Mucosa of rectum (tissue), 2 donors: Measurements from ENCODE around the gene BICRA.
A peak's percentile ranks its signal among the peaks of the same experiment; 100 is the strongest.

Source experiments
- H3K27ac ChIP-seq, 2 donors: one replicate each; pipeline ENCODE4 v1.7.0; 2013; ENCODE audit warnings: inconsistent platforms in 2 of 2, low read depth in 2 of 2, low read length in 2 of 2
- H3K27me3 ChIP-seq, 2 donors: one replicate each; pipeline ENCODE4 v1.7.0; 2013; ENCODE audit warnings: low read length in 2 of 2; ENCODE audit not compliant: control insufficient read depth in 2 of 2, insufficient read depth in 2 of 2
- H3K36me3 ChIP-seq, 2 donors: one replicate each; pipeline ENCODE4 v1.7.0; 2013; ENCODE audit warnings: low read length in 2 of 2; ENCODE audit not compliant: control insufficient read depth in 2 of 2, insufficient read depth in 2 of 2
- H3K4me1 ChIP-seq, 2 donors: one replicate each; pipeline ENCODE4 v1.7.0; 2013; ENCODE audit warnings: low read length in 2 of 2, mild to moderate bottlenecking in 1 of 2; ENCODE audit not compliant: control insufficient read depth in 2 of 2, insufficient read depth in 2 of 2
- H3K4me3 ChIP-seq, 2 donors: one replicate each; pipeline ENCODE4 v1.7.0; 2013; ENCODE audit warnings: low read length in 2 of 2
- H3K9ac ChIP-seq, 2 donors: one replicate each; pipeline ENCODE4 v1.7.0; 2013; ENCODE audit warnings: low read length in 2 of 2, low read depth in 1 of 2, mild to moderate bottlenecking in 1 of 2
- H3K9me3 ChIP-seq, 2 donors: one replicate each; pipeline ENCODE4 v1.7.0; 2013; ENCODE audit warnings: low read length in 2 of 2; ENCODE audit not compliant: control insufficient read depth in 2 of 2
- donor health status: healthy.
- donor health status: Normal muscosa, but diverticular disease.

Gene BICRA

DNA sequence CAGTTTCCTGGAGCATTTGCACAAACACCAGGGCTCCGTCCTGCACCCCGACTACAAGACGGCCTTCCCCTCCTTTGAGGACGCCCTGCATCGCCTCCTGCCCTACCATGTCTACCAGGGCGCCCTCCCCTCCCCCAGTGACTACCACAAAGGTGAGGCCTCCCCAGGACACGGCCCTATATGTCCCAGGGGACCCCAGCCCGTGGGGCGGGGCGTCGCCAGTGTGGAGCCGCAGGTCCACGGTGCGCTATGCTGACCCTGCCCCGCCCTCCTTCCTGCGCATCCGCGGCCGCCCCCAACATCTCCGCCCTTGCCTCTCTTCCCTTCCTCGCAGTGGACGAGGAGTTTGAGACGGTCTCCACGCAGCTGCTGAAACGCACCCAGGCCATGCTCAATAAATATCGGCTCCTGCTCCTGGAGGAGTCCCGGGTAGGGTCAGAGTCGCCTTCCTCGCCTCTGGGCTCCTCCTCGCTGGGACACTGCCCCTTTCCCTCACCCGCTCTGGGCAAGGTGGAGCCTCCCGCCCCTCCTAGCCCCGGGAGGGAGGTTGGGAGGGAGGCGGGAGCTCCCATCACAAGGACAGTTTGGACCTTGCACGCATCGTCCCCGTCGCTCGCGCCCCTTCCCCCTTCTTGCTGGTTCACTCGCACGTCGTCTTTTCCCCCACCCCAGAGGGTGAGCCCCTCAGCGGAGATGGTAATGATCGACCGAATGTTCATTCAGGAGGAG, 89.9 kb downstream of the BICRA start:
- H3K4me3 ChIP-seq = no peak overlapping the region
- H3K36me3 ChIP-seq = peaks cover 23 to 28% of the 10 kb centered on the region in 2 donors
- no peaks in the 10 kb centered on the region for H3K27me3 ChIP-seq
- no peak overlapping the region for H3K27ac ChIP-seq
- no peaks in the 10 kb centered on the region for H3K9me3 ChIP-seq
- H3K9ac ChIP-seq = no peak overlapping the region
- peaks cover 0 to 5% of the 10 kb centered on the region in 2 donors for H3K4me1 ChIP-seq

- Histone ChIP-seq H3K4me3 (no peak overlapping the region), H3K9ac (no peak overlapping the region), H3K36me3 (peaks cover 23 to 28% of the 10 kb centered on the region in 2 donors), H3K4me1 (peaks cover 3 to 5% of the 10 kb centered on the region in 2 donors), H3K27me3 (no peaks in the 10 kb centered on the region), H3K27ac (no peak overlapping the region), H3K9me3 (no peaks in the 10 kb centered on the region)
Observed at GRCh38 chr19:47699360-47699917, 90.5 kb downstream of the BICRA start.

DNA sequence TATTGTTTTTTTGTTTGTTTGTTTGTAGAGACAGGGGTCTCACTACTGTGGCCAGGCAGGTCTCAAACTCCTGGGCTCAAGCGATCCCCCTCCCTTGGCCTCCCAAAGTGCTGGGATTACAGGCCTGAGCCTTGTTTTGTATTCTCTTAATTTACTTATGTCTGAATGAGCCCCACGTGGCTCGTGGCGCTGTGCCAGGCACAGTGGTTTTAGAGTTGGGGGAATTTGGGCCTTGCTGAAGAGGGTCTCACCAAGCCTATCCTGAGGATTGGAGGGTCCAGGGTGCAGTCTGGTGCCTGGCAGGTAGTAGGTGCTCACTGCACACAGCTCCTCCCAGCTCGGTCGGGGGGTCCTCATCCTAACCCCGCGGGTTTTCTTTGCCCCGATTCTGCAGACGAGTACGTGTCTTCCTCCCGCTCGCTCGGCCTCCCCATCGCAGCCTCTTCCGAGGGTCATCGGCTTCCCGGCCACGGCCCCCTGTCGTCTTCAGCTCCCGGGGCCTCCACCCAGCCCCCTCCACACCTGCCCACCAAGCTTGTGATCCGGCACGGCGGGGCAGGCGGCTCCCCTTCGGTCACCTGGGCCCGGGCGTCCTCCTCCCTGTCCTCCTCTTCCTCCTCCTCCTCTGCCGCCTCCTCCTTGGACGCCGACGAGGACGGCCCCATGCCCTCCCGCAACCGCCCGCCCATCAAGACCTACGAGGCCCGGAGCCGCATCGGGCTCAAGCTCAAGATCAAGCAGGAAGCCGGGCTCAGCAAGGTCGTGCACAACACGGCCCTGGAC, 92.2 kb downstream of the BICRA start:
- Histone ChIP-seq H3K36me3 (peaks cover 23% of the 10 kb centered on the region in 2 donors), H3K9ac (no peak overlapping the region), H3K9me3 (no peaks in the 10 kb centered on the region), H3K4me1 (peaks cover 3 to 5% of the 10 kb centered on the region in 2 donors), H3K27me3 (no peaks in the 10 kb centered on the region), H3K4me3 (no peak overlapping the region), H3K27ac (no peak overlapping the region)

- Histone ChIP-seq H3K9ac (no peak overlapping the region), H3K4me3 (no peak overlapping the region), H3K4me1 (peaks cover 3 to 5% of the 10 kb centered on the region in 2 donors), H3K36me3 (peaks cover 19 to 23% of the 10 kb centered on the region in 2 donors), H3K27ac (no peak overlapping the region), H3K9me3 (no peaks in the 10 kb centered on the region), H3K27me3 (no peaks in the 10 kb centered on the region)
Observed at GRCh38 chr19:47701717-47702552, 93.0 kb downstream of the BICRA start.

- Histone ChIP-seq H3K4me3 (no peak overlapping the region), H3K36me3 (peaks cover 19 to 23% of the 10 kb centered on the region in 2 donors), H3K4me1 (peaks cover 3 to 5% of the 10 kb centered on the region in 2 donors), H3K9me3 (no peaks in the 10 kb centered on the region), H3K9ac (no peak overlapping the region), H3K27ac (no peak overlapping the region), H3K27me3 (peaks cover 0 to 4% of the 10 kb centered on the region in 2 donors)
Observed at GRCh38 chr19:47702671-47703070, 93.7 kb downstream of the BICRA start.

DNA sequence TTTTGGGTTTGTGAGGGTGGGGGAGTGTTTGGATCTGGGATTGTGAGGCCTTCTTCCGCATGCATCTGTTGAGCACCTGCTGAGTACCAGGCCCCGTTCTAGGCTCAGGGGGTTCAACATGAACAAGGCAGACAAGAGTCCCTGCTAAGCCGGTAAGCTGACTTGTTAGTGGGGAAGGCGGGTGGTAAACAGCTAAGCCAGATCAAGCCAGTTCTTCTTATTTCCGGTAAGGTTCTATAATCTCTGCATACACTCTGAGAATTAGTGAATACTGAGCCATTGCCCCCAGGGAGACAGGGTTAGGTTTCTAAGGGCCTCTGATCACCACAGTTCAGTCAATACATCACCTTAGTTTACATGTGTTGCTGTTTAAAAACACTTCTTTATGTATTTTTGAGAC, 94.4 kb downstream of the BICRA start:
- peaks cover 19 to 23% of the 10 kb centered on the region in 2 donors for H3K36me3 ChIP-seq
- H3K4me3 ChIP-seq = no peak overlapping the region
- peaks cover 2 to 3% of the 10 kb centered on the region in 2 donors for H3K4me1 ChIP-seq
- H3K27ac ChIP-seq = peak overlapping the region in 1 of 2 donors; percentile 58
- H3K9me3 ChIP-seq = no peaks in the 10 kb centered on the region
- peaks cover 0 to 4% of the 10 kb centered on the region in 2 donors for H3K27me3 ChIP-seq
- no peak overlapping the region for H3K9ac ChIP-seq

- H3K27ac ChIP-seq = peak overlapping the region; percentile 23 to 58
- H3K36me3 ChIP-seq = peaks cover 16 to 20% of the 10 kb centered on the region in 2 donors
- no peak overlapping the region for H3K9ac ChIP-seq
- peaks cover 2 to 3% of the 10 kb centered on the region in 2 donors for H3K4me1 ChIP-seq
- peaks cover 0 to 4% of the 10 kb centered on the region in 2 donors for H3K27me3 ChIP-seq
- H3K4me3 ChIP-seq = no peak overlapping the region
- H3K9me3 ChIP-seq = no peaks in the 10 kb centered on the region
Observed at GRCh38 chr19:47704024-47704423, 95.1 kb downstream of the BICRA start.

GRCh38 chr19:47704656-47705055, 95.7 kb downstream of the BICRA start:
- no peak overlapping the region for H3K27ac ChIP-seq
- no peaks in the 10 kb centered on the region for H3K9me3 ChIP-seq
- H3K9ac ChIP-seq = no peak overlapping the region
- peaks cover 12 to 15% of the 10 kb centered on the region in 2 donors for H3K36me3 ChIP-seq
- H3K4me3 ChIP-seq = no peak overlapping the region
- H3K4me1 ChIP-seq = peaks cover 2 to 3% of the 10 kb centered on the region in 2 donors
- H3K27me3 ChIP-seq = peaks cover 0 to 4% of the 10 kb centered on the region in 2 donors

GRCh38 chr19:47707135-47707925, 98.4 kb downstream of the BICRA start:
- Histone ChIP-seq H3K27me3 (peaks cover 2 to 8% of the 10 kb centered on the region in 2 donors), H3K4me1 (peaks cover 2 to 3% of the 10 kb centered on the region in 2 donors), H3K4me3 (no peak overlapping the region), H3K36me3 (peaks cover 2 to 9% of the 10 kb centered on the region in 2 donors), H3K9ac (no peak overlapping the region), H3K27ac (no peak overlapping the region), H3K9me3 (no peaks in the 10 kb centered on the region)
